LNCaP clone FGC (cell line): ENCODE measurements around the gene SULF2.

ENCODE experiments used
- DNase-seq: peaks from one replicate; pipeline ENCODE4 v3.0.0-alpha.2; 2011; ENCODE audit warnings: low read depth
- H3K4me3 ChIP-seq: 2 replicates; pipeline ENCODE4 v1.5.1; 2011; ENCODE audit warnings: mild to moderate bottlenecking, low read depth, low read length, control low read depth
- TF ChIP-seq, protein P1 (sequence below): IDR thresholded peaks from 2 replicates; pipeline ENCODE4 v1.5.1; 2012; ENCODE audit warnings: mild to moderate bottlenecking; ENCODE audit not compliant: control insufficient read depth, insufficient read depth; ENCODE audit errors: extremely low read depth

The SULF2 gene

DNA sequence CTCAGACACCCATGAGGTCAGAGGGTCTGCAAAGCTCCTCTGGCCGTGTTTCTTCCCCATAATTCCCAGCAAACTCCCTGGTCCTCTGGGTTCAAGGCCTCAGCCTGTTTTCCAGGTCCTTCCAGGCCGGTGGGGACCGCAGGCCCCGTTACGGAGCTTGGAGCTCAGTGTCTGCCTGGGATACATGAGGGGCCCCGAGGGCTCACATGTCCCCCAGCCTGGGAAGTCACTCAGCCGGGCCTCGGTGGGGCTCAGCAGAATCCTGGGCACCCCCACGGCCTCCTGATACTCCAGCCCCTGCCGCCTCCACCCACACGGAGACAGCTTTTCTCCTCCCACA is 3.4 kb upstream of the SULF2 start:
- H3K4me3 ChIP-seq: no peak overlapping the region
- TF ChIP-seq, protein P1, sequence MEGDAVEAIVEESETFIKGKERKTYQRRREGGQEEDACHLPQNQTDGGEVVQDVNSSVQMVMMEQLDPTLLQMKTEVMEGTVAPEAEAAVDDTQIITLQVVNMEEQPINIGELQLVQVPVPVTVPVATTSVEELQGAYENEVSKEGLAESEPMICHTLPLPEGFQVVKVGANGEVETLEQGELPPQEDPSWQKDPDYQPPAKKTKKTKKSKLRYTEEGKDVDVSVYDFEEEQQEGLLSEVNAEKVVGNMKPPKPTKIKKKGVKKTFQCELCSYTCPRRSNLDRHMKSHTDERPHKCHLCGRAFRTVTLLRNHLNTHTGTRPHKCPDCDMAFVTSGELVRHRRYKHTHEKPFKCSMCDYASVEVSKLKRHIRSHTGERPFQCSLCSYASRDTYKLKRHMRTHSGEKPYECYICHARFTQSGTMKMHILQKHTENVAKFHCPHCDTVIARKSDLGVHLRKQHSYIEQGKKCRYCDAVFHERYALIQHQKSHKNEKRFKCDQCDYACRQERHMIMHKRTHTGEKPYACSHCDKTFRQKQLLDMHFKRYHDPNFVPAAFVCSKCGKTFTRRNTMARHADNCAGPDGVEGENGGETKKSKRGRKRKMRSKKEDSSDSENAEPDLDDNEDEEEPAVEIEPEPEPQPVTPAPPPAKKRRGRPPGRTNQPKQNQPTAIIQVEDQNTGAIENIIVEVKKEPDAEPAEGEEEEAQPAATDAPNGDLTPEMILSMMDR: no peak
- DNase-seq: no peak

DNA sequence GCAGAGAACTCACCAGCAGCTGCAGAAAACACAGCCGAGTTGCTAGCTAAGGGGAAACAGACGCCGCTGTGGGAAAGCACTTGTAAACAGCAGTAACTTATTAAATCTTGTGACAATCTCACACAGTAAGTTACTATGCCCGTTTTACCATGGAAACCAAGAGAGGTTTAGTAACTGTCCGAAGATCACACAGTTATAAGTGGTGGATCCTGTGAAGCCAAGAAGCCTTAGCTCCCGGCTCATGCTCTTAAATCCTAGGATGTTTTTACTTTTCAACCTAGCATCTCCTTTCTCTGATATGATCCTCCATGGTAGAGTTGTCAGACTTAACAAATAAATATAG is 1.5 kb upstream of the SULF2 start:
- no peak for DNase-seq

DNA sequence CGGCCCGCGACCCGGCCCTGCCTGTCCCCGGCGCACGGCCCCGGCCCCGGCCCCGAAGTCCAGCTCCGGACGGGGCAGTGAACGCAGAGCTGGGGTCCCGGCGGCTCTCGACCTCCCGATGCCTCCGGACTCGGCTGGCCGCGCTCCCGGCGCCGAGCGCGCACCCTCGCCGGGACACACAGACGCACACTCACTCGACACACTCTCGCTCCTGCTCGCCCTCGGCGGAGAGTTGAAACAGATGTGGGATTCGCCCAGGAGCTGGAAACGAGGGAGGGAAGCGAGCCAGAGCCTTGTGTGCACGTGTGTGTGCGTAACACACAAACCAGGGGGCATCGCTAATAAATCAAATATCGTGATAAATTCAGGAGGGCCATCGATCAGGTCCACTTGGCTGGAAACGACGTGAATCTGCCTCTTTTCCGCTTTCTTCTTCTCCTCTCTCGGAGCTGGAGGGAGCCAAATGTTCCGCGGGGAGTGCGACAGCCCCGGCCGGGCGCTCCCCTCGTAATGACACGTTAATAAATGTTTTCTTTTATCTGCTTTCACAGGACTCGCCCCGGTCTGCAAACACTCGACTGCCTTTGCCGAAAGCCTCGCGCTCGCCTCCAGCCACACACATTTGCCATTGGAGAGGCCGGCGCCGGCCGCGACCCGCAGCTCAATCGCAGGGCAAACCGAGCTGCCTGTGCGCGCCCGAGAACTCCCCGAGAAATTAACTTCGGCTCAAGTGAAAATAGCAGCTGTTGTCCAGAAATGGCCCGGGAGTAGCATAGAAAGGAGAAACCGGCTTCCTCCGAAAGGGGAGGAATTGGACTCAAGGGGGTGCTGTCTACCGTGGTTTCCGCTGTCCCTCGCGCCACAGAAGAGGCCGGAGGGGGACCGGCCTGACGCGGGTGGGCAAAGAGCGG is 828 bp upstream of the SULF2 start:
- H3K4me3 ChIP-seq: no peak overlapping the region
- TF ChIP-seq, protein P1: peak; percentile 57
- DNase-seq: no peak

More for the DNA sequence above, 1.5 kb upstream of the SULF2 start:
- TF ChIP-seq, protein P1: no peak
- no peak overlapping the region for H3K4me3 ChIP-seq

DNA sequence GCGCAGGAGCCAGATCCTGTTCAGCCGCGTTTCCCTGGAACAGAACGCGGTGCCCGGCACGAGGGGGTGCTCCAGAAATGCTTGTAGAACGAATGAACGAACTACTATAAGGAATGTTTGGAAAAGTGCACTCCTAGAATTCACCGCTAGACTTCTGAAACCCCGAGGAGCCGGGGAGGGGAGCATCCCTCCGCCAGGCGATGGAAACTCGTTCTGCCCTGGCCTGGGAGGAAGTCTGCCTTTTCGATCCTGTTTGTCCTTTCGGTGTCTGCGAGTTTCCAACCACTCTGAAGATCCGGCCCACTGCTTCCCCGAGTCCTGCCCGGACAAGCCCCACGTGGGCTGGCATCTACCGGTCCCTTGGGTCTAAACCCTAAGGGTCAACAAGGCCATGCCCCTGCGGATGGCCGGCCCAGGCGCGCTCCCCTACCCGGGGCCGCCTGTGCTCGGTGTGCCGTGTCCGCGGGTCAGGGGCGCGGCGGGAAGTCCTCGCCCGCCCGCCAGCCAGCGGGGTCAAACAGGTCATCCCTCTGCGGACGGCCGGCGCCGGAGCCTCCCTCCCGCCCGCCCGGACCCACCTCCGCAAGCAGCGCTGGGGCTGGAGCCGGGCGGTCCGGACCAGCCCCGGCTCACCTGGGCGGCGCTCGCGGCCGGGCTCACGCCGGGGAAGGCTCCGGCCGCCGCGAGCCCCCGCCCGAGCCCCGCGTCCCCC is 526 bp downstream of the SULF2 start:
- H3K4me3 ChIP-seq: no peak overlapping the region
- TF ChIP-seq, protein P1: no peak
- no peak for DNase-seq

DNA sequence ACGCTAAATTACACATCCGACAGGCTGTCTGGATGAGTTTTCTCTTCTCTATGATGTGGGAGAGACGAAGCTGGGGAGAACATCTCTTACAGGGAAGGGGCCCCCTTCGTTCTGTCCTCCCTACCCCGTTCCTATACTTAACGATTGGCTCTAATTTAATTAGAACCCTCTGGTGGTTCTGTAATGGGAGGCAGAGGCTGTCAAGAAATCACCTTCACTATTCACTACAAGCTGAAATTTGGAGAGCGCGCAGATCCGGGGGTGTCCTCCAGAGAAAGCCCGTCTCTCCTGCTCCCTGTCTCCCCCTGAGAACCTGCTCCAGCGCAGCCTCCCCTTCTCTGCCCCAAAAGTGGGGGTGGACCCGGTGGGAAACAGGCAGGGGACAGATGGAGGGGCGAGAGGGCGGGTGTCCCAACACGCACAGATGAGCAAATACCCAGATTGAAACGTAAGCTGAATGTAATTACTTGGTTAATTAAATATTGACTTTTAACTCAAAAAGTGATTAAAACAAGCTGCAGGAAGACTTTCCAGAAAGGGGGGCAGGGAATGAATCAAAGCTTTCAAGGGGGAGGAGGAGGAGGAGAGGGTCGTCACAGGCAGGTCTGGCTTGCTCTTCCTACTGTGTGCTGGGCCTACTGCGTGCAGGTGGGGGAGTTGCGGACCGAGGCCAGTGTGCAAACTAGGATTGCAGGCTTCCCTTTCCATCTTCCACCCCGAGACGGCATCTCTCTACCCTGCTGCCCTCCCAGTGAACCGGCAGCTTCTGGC is 1.3 kb downstream of the SULF2 start:
- DNase-seq: no peak
- no peak overlapping the region for H3K4me3 ChIP-seq
- TF ChIP-seq, protein P1: no peak

DNA sequence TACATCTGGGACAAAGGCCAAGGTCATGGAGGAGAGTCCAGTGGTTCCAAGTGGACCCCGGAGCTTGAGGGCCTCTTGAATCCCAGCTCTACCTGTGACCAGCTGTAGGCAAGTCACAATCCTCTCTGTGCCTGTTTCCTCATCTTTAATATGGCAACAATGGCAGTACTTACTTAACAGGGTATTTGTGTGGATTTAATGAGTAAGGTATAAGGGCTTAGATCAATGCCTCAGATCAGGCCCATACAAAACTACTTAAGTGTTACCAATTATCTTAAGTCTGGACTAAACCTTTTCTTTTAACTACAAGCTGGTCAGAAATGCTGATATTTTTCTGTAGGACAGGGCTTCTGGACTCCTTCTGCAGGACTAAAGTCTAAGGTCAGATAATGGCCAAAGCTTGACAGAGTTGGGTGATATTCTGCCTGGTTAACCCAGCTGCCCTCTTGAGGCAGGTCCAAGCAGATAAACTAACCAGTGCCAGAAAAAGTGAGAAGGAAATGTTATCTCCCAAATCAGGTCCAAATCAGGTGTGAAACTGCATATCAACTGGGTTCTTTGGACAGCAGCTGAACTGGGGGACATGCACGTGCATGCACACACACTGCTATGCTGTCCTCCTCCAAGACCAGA is 2.2 kb downstream of the SULF2 start:
- TF ChIP-seq, protein P1: 0 out of 2 replicates have a peak, but pooled peaks have one; percentile 2
- no peak overlapping the region for H3K4me3 ChIP-seq
- no peak for DNase-seq
